Neuronal stem cell (in vitro differentiated cells): ENCODE data around the gene GALNTL6.

Source experiments
- DNase-seq: peaks from one replicate; pipeline ENCODE4 v3.0.0-alpha.2; 2013; ENCODE audit warnings: low spot score
- H2AFZ ChIP-seq: one replicate; pipeline ENCODE4 v1.6.1; 2013; ENCODE audit warnings: mild to moderate bottlenecking, low read length, inconsistent platforms
- H2AK5ac ChIP-seq: 2 replicates; pipeline ENCODE4 v1.6.1; 2013; ENCODE audit warnings: low read depth, mild to moderate bottlenecking, inconsistent platforms, low read length, moderate library complexity, mixed read lengths
- H2BK120ac ChIP-seq: 2 replicates; pipeline ENCODE4 v1.6.1; 2013; ENCODE audit warnings: low read depth, mild to moderate bottlenecking, inconsistent platforms, low read length, moderate library complexity, mixed read lengths
- H2BK12ac ChIP-seq: one replicate; pipeline ENCODE4 v1.6.1; 2013; ENCODE audit warnings: low read length, inconsistent platforms
- H2BK15ac ChIP-seq: 2 replicates; pipeline ENCODE4 v1.6.1; 2013; ENCODE audit warnings: mild to moderate bottlenecking, low read length, inconsistent platforms, mixed read lengths
- H2BK5ac ChIP-seq: one replicate; pipeline ENCODE4 v1.6.1; 2013; ENCODE audit warnings: inconsistent platforms, mild to moderate bottlenecking, low read length, moderate library complexity
- H3K14ac ChIP-seq: one replicate; pipeline ENCODE4 v1.6.1; 2013; ENCODE audit warnings: low read length, inconsistent platforms
- H3K18ac ChIP-seq: 2 replicates; pipeline ENCODE4 v1.6.1; 2013; ENCODE audit warnings: low read length, inconsistent platforms
- H3K23ac ChIP-seq: 2 replicates; pipeline ENCODE4 v1.6.1; 2013; ENCODE audit warnings: low read depth, mild to moderate bottlenecking, mixed read lengths, low read length, inconsistent platforms; ENCODE audit not compliant: poor library complexity
- H3K27ac ChIP-seq: replicated peaks from 3 replicates; pipeline ENCODE4 v1.5.1; 2013; ENCODE audit warnings: low read length, inconsistent platforms
- H3K27me3 ChIP-seq, 3 experiments: 2 replicates each; pipeline ENCODE4 v1.6.1; 2013; ENCODE audit warnings: low read length in 3 of 3, mild to moderate bottlenecking in 2 of 3, inconsistent platforms in 1 of 3, low read depth in 1 of 3, mixed read lengths in 1 of 3, moderate library complexity in 1 of 3; ENCODE audit not compliant: control insufficient read depth in 3 of 3, insufficient read depth in 3 of 3
- H3K36me3 ChIP-seq, 2 donors: replicated peaks in 1 of 2; 2 replicates each; pipeline ENCODE4 v1.6.1; 2013; ENCODE audit warnings: low read length in 2 of 2; ENCODE audit not compliant: control insufficient read depth in 2 of 2, insufficient read depth in 2 of 2
- H3K4ac ChIP-seq: 2 replicates; pipeline ENCODE4 v1.6.1; 2013; ENCODE audit warnings: inconsistent platforms, mild to moderate bottlenecking, low read length, moderate library complexity
- H3K4me1 ChIP-seq, 2 donors: 1 replicate in 1 of 2; 2 replicates in 1 of 2; pipeline ENCODE4 v1.6.1; 2013; ENCODE audit warnings: low read length in 2 of 2, low read depth in 1 of 2; ENCODE audit not compliant: control insufficient read depth in 2 of 2, insufficient read depth in 1 of 2
- H3K4me2 ChIP-seq: one replicate; pipeline ENCODE4 v1.6.1; 2013; ENCODE audit warnings: mild to moderate bottlenecking, low read length, inconsistent platforms; ENCODE audit not compliant: insufficient read depth, poor library complexity, severe bottlenecking
- H3K4me3 ChIP-seq, 2 donors: 2 replicates each; pipeline ENCODE4 v1.5.1; 2013; ENCODE audit warnings: low read length in 2 of 2, mild to moderate bottlenecking in 2 of 2, inconsistent platforms in 1 of 2, moderate library complexity in 1 of 2
- H3K79me1 ChIP-seq: one replicate; pipeline ENCODE4 v1.6.1; 2013; ENCODE audit warnings: low read depth, mild to moderate bottlenecking, inconsistent platforms, low read length, moderate library complexity
- H3K9ac ChIP-seq: one replicate; pipeline ENCODE4 v1.6.1; 2013; ENCODE audit warnings: mild to moderate bottlenecking, low read depth, low read length, inconsistent platforms; ENCODE audit not compliant: poor library complexity
- H3K9me3 ChIP-seq, 2 donors: replicated peaks in 1 of 2; 2 replicates each; pipeline versions ENCODE3 to v1.6.1; 2013; ENCODE audit warnings: low read length in 2 of 2, mild to moderate bottlenecking in 2 of 2, inconsistent platforms in 1 of 2, low read depth in 1 of 2, mixed read lengths in 1 of 2, moderate library complexity in 1 of 2; ENCODE audit not compliant: control insufficient read depth in 2 of 2, insufficient read depth in 1 of 2
- H4K8ac ChIP-seq: one replicate; pipeline ENCODE4 v1.6.1; 2013; ENCODE audit warnings: low read depth, mild to moderate bottlenecking, inconsistent platforms, low read length, moderate library complexity
- H4K91ac ChIP-seq: one replicate; pipeline ENCODE4 v1.6.1; 2013; ENCODE audit warnings: low read length, low read depth, mild to moderate bottlenecking, inconsistent platforms; ENCODE audit not compliant: poor library complexity
- WGBS, 2 donors: extraction: QIAGEN DNeasy Blood & Tissue Kit; methylation state at CpG; one replicate each; pipeline ENCODE4 v1.1.7; 2013; ENCODE audit warnings: missing lambda C conversion rate in 2 of 2, mixed read lengths in 1 of 2; ENCODE audit not compliant: insufficient read length in 2 of 2, insufficient replicate concordance in 1 of 2; ENCODE audit errors: extremely low coverage in 2 of 2; 5-methylcytosine and 5-hydroxymethylcytosine counted together

Gene GALNTL6

DNA sequence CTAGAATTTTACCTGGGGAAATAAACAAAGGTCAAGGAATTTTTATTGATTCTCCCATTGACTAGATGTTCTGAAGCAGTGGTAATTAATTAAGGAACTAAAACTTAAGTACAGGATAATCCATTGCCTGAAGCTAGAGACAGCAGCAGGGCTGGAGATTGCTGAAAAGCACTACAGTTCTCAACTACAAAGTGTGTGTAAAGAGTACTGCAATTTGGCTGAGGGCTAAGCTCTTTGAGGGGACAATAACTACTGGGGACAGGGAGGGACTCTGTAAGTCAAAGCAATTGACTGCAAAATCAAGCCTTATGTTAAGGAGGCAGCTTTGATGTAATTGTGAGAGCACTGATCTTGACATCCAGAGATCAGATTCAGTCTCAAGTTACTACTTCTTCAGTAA is 260.4 kb downstream of the GALNTL6 start:
- no peak overlapping the region for H2BK15ac ChIP-seq
- H3K79me1 ChIP-seq, result no peaks in the 10 kb centered on the region
- no peak for DNase-seq
- H3K27me3 ChIP-seq, result no peaks in the 10 kb centered on the region
- no peak overlapping the region for H2BK12ac ChIP-seq
- H4K8ac ChIP-seq, result no peak overlapping the region
- H2AFZ ChIP-seq, result no peak overlapping the region
- no peak overlapping the region for H3K4ac ChIP-seq
- no peak overlapping the region for H2AK5ac ChIP-seq
- no peak overlapping the region for H3K18ac ChIP-seq
- H3K9me3 ChIP-seq, result no peaks in the 10 kb centered on the region
- no peak overlapping the region for H2BK5ac ChIP-seq
- no peak overlapping the region for H4K91ac ChIP-seq
- H3K9ac ChIP-seq, result no peak overlapping the region
- H3K4me1 ChIP-seq, result no peaks in the 10 kb centered on the region
- no peak overlapping the region for H3K4me3 ChIP-seq
- no peak overlapping the region for H3K4me2 ChIP-seq
- H3K23ac ChIP-seq, result no peak overlapping the region
- no peak overlapping the region for H2BK120ac ChIP-seq
- no peak overlapping the region for H3K14ac ChIP-seq
- no peaks in the 10 kb centered on the region for H3K36me3 ChIP-seq
- H3K27ac ChIP-seq, result no peak overlapping the region

DNA sequence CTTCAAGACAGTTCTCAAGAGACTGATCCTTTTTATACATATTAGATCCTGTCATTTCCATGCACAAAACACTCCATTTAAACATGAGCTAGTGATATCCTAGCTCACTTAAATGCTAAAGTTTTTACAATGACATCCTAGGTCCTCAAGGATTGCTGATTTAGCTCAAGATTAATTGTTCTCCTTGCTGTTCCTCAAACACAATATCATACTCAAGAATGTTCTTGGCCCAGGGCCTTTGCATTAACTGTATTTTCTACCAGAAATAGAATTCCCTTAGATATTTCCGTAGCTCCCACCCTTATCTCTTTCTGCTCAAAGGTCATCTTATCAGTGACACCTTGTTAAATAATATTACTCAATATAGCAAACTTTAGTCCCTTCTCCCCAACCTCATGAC is 270.1 kb downstream of the GALNTL6 start:
- H3K27ac ChIP-seq, result no peak overlapping the region
- H3K14ac ChIP-seq, result no peak overlapping the region
- H3K18ac ChIP-seq, result no peak overlapping the region
- DNase-seq, result no peak
- H4K8ac ChIP-seq, result no peak overlapping the region
- H2AK5ac ChIP-seq, result no peak overlapping the region
- H3K4me1 ChIP-seq, result no peaks in the 10 kb centered on the region
- no peaks in the 10 kb centered on the region for H3K9me3 ChIP-seq
- no peak overlapping the region for H2BK5ac ChIP-seq
- no peaks in the 10 kb centered on the region for H3K36me3 ChIP-seq
- no peak overlapping the region for H4K91ac ChIP-seq
- H2BK12ac ChIP-seq, result no peak overlapping the region
- no peak overlapping the region for H3K4me3 ChIP-seq
- no peak overlapping the region for H2AFZ ChIP-seq
- H3K9ac ChIP-seq, result no peak overlapping the region
- H3K79me1 ChIP-seq, result no peaks in the 10 kb centered on the region
- no peak overlapping the region for H3K4me2 ChIP-seq
- WGBS, 2 donors, result no CpG with 5 or more reads among the region's 1 CpG
- H2BK15ac ChIP-seq, result no peak overlapping the region
- no peaks in the 10 kb centered on the region for H3K27me3 ChIP-seq
- no peak overlapping the region for H2BK120ac ChIP-seq
- H3K4ac ChIP-seq, result no peak overlapping the region
- H3K23ac ChIP-seq, result no peak overlapping the region

DNA sequence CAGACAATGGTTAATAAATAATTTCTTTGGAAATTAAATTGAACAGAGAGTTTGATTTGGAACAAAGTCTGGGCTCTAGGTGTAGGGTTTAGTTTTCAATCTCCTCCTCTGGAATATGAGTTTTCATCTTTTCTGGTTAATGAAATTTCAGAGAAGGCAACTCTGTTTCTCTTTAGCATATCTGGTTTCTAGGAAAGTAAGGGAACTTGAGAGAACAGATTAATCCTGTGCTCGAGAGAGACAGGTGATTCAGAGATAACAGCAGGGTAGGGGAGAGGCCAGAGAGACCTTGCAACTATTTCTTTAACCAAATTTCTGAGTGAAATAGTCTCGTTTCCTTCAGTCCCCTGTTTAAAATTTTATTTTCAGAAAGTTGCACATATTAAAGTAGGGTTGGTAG is 275.4 kb downstream of the GALNTL6 start:
- Histone ChIP-seq H3K27ac (no peak overlapping the region), H3K23ac (no peak overlapping the region), H3K4me2 (no peak overlapping the region), H3K18ac (no peak overlapping the region), H2BK5ac (no peak overlapping the region), H3K4me3 (no peak overlapping the region), H4K91ac (no peak overlapping the region), H3K14ac (no peak overlapping the region), H3K4me1 (peaks cover 0 to 2% of the 10 kb centered on the region in 2 donors), H2AFZ (no peak overlapping the region), H3K9me3 (no peaks in the 10 kb centered on the region), H2BK12ac (no peak overlapping the region), H4K8ac (no peak overlapping the region), H3K79me1 (no peaks in the 10 kb centered on the region), H2BK15ac (no peak overlapping the region), H3K36me3 (no peaks in the 10 kb centered on the region), H2BK120ac (no peak overlapping the region), H3K4ac (no peak overlapping the region), H3K27me3 (no peaks in the 10 kb centered on the region), H3K9ac (no peak overlapping the region), H2AK5ac (no peak overlapping the region)
- WGBS, 2 donors, result no CpG with 5 or more reads among the region's 2 CpGs
- no peak for DNase-seq

DNA sequence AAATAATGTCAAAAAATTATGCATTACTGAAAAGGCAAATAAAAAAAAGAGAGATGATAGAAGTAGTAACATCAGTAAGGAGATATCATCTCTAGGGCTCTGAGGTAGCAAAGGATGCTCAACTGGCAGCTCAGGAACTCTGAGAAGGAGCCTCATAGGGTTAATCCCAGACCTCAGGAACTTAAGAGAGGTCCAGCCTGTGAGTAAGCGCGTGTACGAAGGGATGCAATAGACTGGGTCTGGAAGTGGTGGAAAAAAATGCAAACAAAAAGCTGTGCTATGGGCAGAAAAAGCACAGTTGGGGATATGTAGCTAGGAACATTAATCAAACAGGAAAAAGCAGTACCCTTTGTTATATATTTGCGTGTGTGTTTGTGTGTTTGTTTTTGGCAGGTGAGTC is 282.0 kb downstream of the GALNTL6 start:
- Histone ChIP-seq H3K4me3 (no peak overlapping the region), H3K36me3 (no peaks in the 10 kb centered on the region), H3K27me3 (no peaks in the 10 kb centered on the region), H2BK12ac (no peak overlapping the region), H2AK5ac (no peak overlapping the region), H3K14ac (no peak overlapping the region), H3K4me2 (no peak overlapping the region), H2BK5ac (no peak overlapping the region), H2BK15ac (no peak overlapping the region), H2BK120ac (no peak overlapping the region), H4K8ac (no peak overlapping the region), H4K91ac (no peak overlapping the region), H3K23ac (no peak overlapping the region), H3K79me1 (no peaks in the 10 kb centered on the region), H3K4me1 (peaks cover 0 to 2% of the 10 kb centered on the region in 2 donors), H3K27ac (no peak overlapping the region), H2AFZ (no peak overlapping the region), H3K18ac (no peak overlapping the region), H3K4ac (no peak overlapping the region), H3K9me3 (no peaks in the 10 kb centered on the region), H3K9ac (no peak overlapping the region)
- WGBS, 2 donors, result no CpG with 5 or more reads among the region's 4 CpGs
- no peak for DNase-seq
